Adrenal gland (tissue), 5 donors: ENCODE results near the gene PPP1R14D.

Source experiments
- POLR2A ChIP-seq, 2 donors: fragments of 450-650 bp; IDR thresholded peaks; one replicate each; pipeline ENCODE4 v1.6.1; 2017; ENCODE audit warnings: antibody characterized with exemption in 2 of 2, mild to moderate bottlenecking in 2 of 2, moderate library complexity in 1 of 2
- TF ChIP-seq, protein P1 (sequence below), 6 experiments: fragments of 450-650 bp in 4 of 6; fragments of 200-600 bp in 2 of 6; sonication (generic) in 1 of 6; IDR thresholded peaks; 1 replicate in 5 of 6; 2 replicates in 1 of 6; pipeline versions ENCODE4 v1.5.1 to v1.8.0; 2016 to 2021; ENCODE audit warnings: antibody characterized with exemption in 6 of 6, mild to moderate bottlenecking in 2 of 6, moderate library complexity in 1 of 6
- donor health status: DM: no; HTN: no; CAD: no.

DNA sequence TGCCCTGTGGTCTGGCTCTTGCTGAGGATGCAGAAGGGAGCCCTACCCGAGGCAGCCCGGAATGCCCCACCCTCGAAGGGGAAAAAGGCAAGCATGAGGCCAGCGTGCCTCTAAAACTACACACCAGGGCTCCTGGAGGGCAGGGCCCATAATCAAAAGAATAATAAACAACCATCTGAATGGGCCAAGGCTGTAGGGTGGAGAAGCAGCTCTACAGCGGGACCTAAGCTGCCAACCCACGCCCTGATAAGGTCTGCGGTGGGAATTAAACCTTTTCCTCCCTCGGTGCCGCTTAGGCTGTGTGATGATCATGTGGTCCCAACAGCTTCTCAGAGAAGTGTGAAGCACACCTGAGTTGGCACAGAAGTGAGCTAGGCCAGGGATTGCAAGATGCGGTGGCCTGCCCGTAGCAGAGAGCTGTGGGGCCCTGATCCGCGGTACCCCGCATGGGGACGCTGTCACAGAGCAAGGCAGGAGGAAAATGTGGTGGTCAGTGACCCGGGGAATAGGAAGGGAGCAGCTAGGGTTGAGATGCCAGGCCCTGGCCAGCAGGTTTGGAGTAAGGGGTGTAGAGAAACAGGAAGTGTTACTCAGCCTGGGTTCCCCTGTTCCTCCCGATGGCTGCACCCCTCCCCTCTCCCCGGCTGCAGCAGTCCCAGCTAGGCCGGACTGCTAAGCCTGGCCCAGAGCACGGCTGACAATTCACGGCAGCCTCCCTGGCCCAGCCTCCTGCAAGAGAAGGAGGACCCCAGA is 59.8 kb downstream of the PPP1R14D start:
- TF ChIP-seq POLR2A (IDR thresholded peaks at IDR 0.05): no peak
- TF ChIP-seq, protein P1, sequence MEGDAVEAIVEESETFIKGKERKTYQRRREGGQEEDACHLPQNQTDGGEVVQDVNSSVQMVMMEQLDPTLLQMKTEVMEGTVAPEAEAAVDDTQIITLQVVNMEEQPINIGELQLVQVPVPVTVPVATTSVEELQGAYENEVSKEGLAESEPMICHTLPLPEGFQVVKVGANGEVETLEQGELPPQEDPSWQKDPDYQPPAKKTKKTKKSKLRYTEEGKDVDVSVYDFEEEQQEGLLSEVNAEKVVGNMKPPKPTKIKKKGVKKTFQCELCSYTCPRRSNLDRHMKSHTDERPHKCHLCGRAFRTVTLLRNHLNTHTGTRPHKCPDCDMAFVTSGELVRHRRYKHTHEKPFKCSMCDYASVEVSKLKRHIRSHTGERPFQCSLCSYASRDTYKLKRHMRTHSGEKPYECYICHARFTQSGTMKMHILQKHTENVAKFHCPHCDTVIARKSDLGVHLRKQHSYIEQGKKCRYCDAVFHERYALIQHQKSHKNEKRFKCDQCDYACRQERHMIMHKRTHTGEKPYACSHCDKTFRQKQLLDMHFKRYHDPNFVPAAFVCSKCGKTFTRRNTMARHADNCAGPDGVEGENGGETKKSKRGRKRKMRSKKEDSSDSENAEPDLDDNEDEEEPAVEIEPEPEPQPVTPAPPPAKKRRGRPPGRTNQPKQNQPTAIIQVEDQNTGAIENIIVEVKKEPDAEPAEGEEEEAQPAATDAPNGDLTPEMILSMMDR (IDR thresholded peaks at IDR 0.05): no peak
